Ishikawa (cell line): Measurements from ENCODE around the gene CCL27.

ENCODE experiments used
- EP300 ChIP-seq: IDR thresholded peaks from 2 replicates; pipeline ENCODE4 v1.6.1; 2012; ENCODE audit warnings: borderline replicate concordance
- FOXM1 ChIP-seq: IDR thresholded peaks from 2 replicates; pipeline ENCODE4 v1.6.1; 2012; ENCODE audit warnings: low read depth, borderline replicate concordance
- TF ChIP-seq, protein P1 (sequence below): IDR thresholded peaks from 2 replicates; pipeline ENCODE4 v1.6.1; 2012; ENCODE audit warnings: low read depth, mild to moderate bottlenecking

DNA sequence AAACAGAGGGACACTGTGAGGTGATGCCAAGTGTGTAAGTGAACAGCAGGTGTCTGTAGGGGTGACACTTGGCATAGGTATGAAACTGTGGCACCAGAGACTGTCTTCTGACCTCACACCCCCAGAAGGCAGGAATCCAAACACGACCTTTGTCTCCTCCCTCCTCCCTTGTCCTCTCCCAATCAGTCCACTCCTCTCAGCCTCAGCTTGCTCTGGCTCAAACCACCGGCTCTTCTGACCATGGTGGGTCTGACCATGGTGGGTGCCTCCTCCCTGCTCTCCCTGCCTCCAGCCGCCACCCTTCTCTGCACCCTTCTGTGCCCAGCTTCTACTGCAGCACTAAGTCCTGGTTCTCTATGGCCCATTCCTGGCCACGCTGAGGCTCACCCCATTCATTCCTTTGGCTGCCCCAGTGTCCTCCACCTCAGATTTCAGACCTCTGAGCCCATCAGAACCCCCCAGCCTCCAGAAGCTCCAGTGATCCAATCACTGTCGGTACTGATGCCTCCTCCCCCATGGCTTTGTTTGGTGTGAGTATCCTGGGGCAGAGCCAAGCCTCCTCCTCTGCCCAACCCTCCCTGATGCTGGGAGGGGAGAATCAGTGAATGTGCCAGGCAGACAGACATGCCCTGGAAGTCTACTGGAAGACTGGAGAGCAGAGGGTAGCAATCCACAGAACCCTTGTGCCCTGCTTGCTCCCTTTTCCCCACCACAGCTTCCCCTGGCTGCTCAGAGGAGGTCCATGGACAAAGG lies 31.9 kb downstream of the CCL27 start:
- TF ChIP-seq EP300 (no peak), FOXM1 (no peak)
- TF ChIP-seq, protein P1, sequence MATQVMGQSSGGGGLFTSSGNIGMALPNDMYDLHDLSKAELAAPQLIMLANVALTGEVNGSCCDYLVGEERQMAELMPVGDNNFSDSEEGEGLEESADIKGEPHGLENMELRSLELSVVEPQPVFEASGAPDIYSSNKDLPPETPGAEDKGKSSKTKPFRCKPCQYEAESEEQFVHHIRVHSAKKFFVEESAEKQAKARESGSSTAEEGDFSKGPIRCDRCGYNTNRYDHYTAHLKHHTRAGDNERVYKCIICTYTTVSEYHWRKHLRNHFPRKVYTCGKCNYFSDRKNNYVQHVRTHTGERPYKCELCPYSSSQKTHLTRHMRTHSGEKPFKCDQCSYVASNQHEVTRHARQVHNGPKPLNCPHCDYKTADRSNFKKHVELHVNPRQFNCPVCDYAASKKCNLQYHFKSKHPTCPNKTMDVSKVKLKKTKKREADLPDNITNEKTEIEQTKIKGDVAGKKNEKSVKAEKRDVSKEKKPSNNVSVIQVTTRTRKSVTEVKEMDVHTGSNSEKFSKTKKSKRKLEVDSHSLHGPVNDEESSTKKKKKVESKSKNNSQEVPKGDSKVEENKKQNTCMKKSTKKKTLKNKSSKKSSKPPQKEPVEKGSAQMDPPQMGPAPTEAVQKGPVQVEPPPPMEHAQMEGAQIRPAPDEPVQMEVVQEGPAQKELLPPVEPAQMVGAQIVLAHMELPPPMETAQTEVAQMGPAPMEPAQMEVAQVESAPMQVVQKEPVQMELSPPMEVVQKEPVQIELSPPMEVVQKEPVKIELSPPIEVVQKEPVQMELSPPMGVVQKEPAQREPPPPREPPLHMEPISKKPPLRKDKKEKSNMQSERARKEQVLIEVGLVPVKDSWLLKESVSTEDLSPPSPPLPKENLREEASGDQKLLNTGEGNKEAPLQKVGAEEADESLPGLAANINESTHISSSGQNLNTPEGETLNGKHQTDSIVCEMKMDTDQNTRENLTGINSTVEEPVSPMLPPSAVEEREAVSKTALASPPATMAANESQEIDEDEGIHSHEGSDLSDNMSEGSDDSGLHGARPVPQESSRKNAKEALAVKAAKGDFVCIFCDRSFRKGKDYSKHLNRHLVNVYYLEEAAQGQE: no peak
